Sigmoid colon (tissue), 7 donors: ENCODE data around the gene NTM. TPM values are rescaled to one million over a fixed set of nuclear protein-coding genes. Genes with fewer than 3 reads are reported as not detected.

Experiments used
- DNase-seq: peaks from one replicate; pipeline ENCODE4 v3.0.0-alpha.2; 2019
- H3K27ac ChIP-seq, 4 donors: fragments of 200-600 bp; sonication (generic); one replicate each; pipeline ENCODE4 v1.5.1; 2016 to 2019; ENCODE audit warnings: mild to moderate bottlenecking in 1 of 4
- H3K27me3 ChIP-seq, 3 donors: fragments of 200-600 bp; sonication (generic); one replicate each; pipeline ENCODE4 v1.5.1; 2019; ENCODE audit warnings: mild to moderate bottlenecking in 1 of 3
- H3K36me3 ChIP-seq, 4 donors: fragments of 200-600 bp; sonication (generic); one replicate each; pipeline ENCODE4 v1.5.1; 2016 to 2019
- H3K4me1 ChIP-seq, 4 donors: fragments of 200-600 bp; sonication (generic); one replicate each; pipeline ENCODE4 v1.5.1; 2017 to 2019
- H3K4me3 ChIP-seq, 4 donors: fragments of 200-600 bp; sonication (generic); one replicate each; pipeline ENCODE4 v1.5.1; 2017 to 2019; ENCODE audit warnings: mild to moderate bottlenecking in 2 of 4, moderate library complexity in 1 of 4
- H3K9me3 ChIP-seq, 4 donors: fragments of 200-600 bp in 3 of 4; sonication (generic) in 3 of 4; one replicate each; pipeline versions ENCODE4 v1.5.1 to v1.6.1; 2013 to 2019
- EP300 ChIP-seq, 4 donors: sonication (generic); formaldehyde crosslinking; IDR thresholded peaks; one replicate each; pipeline ENCODE4 v1.6.1; 2017; ENCODE audit warnings: antibody characterized with exemption in 4 of 4
- POLR2A ChIP-seq, 2 donors: fragments of 450-650 bp; IDR thresholded peaks; one replicate each; pipeline ENCODE4 v1.6.1; 2016; ENCODE audit warnings: antibody characterized with exemption in 2 of 2, mild to moderate bottlenecking in 2 of 2, moderate library complexity in 2 of 2
- POLR2AphosphoS5 ChIP-seq, 4 donors: sonication (generic); formaldehyde crosslinking; IDR thresholded peaks; one replicate each; pipeline ENCODE4 v1.6.1; 2017; ENCODE audit warnings: antibody characterized with exemption in 4 of 4
- WGBS, 2 donors: extraction: QIAGEN DNeasy Blood & Tissue Kit; methylation state at CpG; one replicate each; pipeline ENCODE4 v1.1.7; 2013; 5-methylcytosine and 5-hydroxymethylcytosine counted together
- intact Hi-C: fragments of 100-400 bp; cut with DNase I; formaldehyde crosslinking; loops from one replicate; pipeline ENCODE4 v1.15.1; 2023
- polyA plus RNA-seq, 3 donors: library from polyadenylated mRNA; stranded (reverse); fragments of 200-250 nt; gene quantifications; one replicate each; pipeline ENCODE4 v1.2.3, GENCODE V29; 2013
- total RNA-seq, 4 donors: library from RNA; depleted of rRNA; stranded (reverse); fragments of >200 nt; gene quantifications; one replicate each; pipeline ENCODE4 v1.1.0, GENCODE V29; 2016
- TF ChIP-seq, protein P1 (sequence below), 4 experiments: fragments of 450-650 bp in 3 of 4; fragments of 200-600 bp in 1 of 4; IDR thresholded peaks; one replicate each; pipeline ENCODE4 v1.5.1; 2016 to 2019; ENCODE audit warnings: antibody characterized with exemption in 4 of 4, mild to moderate bottlenecking in 3 of 4, moderate library complexity in 2 of 4
- donor health status: healthy with polysubstance abuse.
- donor health status: Bipolar disorder and iron deficiency.
- donor health status: healthy.

Gene NTM
- total and polyA plus RNA-seq, 7 donors: 0.96 to 18.3 (median 6.4) TPM; not detected in 1

DNA sequence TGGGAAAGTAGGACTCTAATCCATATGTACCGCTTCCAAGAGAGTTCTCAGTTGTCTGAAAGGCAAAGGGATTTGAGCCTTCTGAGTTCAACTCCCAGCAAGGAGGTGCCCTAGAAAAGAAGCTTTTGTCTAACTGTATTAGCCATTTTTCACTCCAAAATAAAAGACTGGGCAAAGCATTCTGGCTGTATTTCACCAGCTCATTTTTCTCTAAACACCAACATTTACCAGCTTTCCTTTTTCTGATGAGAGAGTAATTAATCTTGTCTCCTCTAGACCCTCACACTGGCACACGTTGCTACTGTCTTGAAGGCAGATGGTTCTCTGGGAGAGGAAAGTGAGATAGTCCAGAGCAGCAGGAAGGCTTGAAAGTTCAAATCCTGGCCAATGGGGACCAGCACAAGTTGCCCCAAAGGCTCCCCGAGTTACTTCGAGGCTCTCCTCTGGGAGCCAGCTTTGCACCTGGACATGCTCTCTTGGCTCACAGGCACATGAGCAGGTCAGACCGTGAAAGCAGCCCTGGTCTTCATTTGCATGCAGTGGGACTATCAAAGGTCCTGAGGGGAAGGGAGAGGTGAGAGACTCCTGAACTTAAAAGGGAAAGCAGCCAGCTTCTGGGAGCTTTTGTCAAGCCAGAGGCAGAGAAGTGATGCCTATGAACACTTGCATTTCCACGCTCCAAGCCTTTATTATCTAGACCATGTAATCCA is 100.0 kb downstream of the NTM start:
- 57 to 60% methylated on average over 6 of the region's 6 CpGs for whole genome bisulfite sequencing, 2 donors

DNA sequence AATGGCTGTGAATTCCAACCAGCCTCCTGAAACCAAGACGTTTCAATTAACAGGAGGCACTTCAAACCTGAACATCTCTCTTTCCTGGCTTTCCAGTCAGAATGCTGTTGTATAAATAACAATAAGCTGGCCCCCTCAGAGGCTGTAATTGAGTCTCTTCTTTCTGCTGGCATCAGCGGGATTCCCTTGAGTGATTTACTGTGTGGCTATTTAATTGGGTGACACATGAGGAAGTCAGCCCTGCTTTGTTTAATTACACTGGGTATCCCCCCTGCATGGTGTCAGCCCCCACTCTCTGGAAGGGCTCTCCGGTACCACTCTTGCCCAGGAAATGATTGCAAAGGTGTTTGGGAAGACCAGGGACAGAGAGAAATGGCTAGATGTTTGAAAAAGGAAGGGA is 101.6 kb downstream of the NTM start:
- TF ChIP-seq EP300 (IDR thresholded peaks at IDR 0.05) (no peak), POLR2AphosphoS5 (IDR thresholded peaks at IDR 0.05) (no peak), POLR2A (IDR thresholded peaks at IDR 0.05) (no peak)
- TF ChIP-seq, protein P1, sequence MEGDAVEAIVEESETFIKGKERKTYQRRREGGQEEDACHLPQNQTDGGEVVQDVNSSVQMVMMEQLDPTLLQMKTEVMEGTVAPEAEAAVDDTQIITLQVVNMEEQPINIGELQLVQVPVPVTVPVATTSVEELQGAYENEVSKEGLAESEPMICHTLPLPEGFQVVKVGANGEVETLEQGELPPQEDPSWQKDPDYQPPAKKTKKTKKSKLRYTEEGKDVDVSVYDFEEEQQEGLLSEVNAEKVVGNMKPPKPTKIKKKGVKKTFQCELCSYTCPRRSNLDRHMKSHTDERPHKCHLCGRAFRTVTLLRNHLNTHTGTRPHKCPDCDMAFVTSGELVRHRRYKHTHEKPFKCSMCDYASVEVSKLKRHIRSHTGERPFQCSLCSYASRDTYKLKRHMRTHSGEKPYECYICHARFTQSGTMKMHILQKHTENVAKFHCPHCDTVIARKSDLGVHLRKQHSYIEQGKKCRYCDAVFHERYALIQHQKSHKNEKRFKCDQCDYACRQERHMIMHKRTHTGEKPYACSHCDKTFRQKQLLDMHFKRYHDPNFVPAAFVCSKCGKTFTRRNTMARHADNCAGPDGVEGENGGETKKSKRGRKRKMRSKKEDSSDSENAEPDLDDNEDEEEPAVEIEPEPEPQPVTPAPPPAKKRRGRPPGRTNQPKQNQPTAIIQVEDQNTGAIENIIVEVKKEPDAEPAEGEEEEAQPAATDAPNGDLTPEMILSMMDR (IDR thresholded peaks at IDR 0.05): no peak
- Histone ChIP-seq H3K9me3 (no peaks in the 10 kb centered on the region), H3K4me3 (no peak overlapping the region), H3K27ac (no peak overlapping the region), H3K27me3 (no peaks in the 10 kb centered on the region), H3K36me3 (no peaks in the 10 kb centered on the region), H3K4me1 (no peaks in the 10 kb centered on the region)
- intact Hi-C loops: no loop called here
- WGBS, 2 donors: 9 to 13% methylated on average over 3 of the region's 3 CpGs
- no peak for DNase-seq

More for the DNA sequence above, 100.0 kb downstream of the NTM start:
- Histone ChIP-seq H3K36me3 (no peaks in the 10 kb centered on the region), H3K4me3 (no peak overlapping the region), H3K9me3 (no peaks in the 10 kb centered on the region), H3K27me3 (no peaks in the 10 kb centered on the region), H3K27ac (no peak overlapping the region), H3K4me1 (no peaks in the 10 kb centered on the region)
- intact Hi-C loops: no loop called here
- DNase-seq: no peak
- TF ChIP-seq, protein P1 (IDR thresholded peaks at IDR 0.05): no peak
- TF ChIP-seq EP300 (IDR thresholded peaks at IDR 0.05): no peak
- TF ChIP-seq POLR2A (IDR thresholded peaks at IDR 0.05): no peak
- no peak for TF ChIP-seq POLR2AphosphoS5 (IDR thresholded peaks at IDR 0.05)

DNA sequence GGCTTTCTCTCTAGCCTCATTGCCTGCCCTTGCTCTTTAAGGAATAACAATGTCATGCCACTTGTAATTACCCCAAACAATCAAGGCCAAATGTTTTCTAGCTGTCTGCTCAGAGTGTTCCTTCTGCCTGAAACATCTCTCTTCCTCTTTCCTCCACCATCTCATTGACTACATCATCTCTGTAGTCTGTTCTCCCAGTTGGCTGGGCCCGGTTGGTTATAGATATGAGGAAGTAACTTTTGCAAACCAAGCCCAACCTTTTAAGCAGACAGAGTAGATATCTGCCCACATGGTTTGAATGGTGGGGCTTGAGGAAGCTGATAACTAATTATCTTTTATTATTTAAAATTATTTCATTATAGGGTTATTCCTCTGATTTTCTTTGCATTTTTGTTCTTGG is 104.5 kb downstream of the NTM start:
- TF ChIP-seq EP300 (IDR thresholded peaks at IDR 0.05): no peak
- no peak for TF ChIP-seq POLR2A (IDR thresholded peaks at IDR 0.05)
- TF ChIP-seq, protein P1 (IDR thresholded peaks at IDR 0.05): no peak
- TF ChIP-seq POLR2AphosphoS5 (IDR thresholded peaks at IDR 0.05): no peak
- H3K36me3 ChIP-seq: no peaks in the 10 kb centered on the region
- WGBS, 2 donors: 19 to 27% methylated on average over 1 of the region's 1 CpG

DNA sequence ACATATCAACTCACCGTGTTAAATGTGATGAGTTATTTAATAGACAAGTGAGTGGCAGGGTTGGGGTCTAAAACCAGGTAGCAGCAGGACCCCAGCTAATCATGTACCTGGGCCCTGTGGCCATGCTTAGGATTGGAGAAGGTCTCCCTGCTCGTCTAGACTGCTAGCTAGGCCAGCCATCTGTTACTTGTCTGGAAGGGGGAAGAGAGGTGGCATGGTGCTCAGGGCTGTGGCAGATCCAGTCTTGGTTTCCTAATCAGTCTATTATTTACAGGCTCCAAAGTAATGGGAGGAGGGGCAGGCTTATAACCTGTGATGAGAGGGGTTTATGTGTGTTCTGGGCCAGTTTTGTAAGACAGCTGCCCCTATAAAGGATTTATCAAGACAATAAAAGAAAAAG is 105.9 kb downstream of the NTM start:
- 52 to 69% methylated on average over 2 of the region's 2 CpGs for WGBS, 2 donors
- Histone ChIP-seq H3K36me3 (no peaks in the 10 kb centered on the region), H3K9me3 (no peaks in the 10 kb centered on the region), H3K4me3 (no peak overlapping the region), H3K4me1 (peaks cover 0 to 9% (median 0%) of the 10 kb centered on the region in 4 donors), H3K27ac (no peak overlapping the region), H3K27me3 (no peaks in the 10 kb centered on the region)
- intact Hi-C loops: no loop called here
- no peak for TF ChIP-seq POLR2AphosphoS5 (IDR thresholded peaks at IDR 0.05)
- no peak for TF ChIP-seq EP300 (IDR thresholded peaks at IDR 0.05)
- TF ChIP-seq, protein P1 (IDR thresholded peaks at IDR 0.05): no peak
- TF ChIP-seq POLR2A (IDR thresholded peaks at IDR 0.05): no peak
- DNase-seq: no peak

More for the DNA sequence above, 104.5 kb downstream of the NTM start:
- no peak overlapping the region for H3K27ac ChIP-seq
- H3K4me1 ChIP-seq: no peaks in the 10 kb centered on the region
- H3K9me3 ChIP-seq: no peaks in the 10 kb centered on the region
- no peak for DNase-seq
- intact Hi-C loops: no loop called here
- no peak overlapping the region for H3K4me3 ChIP-seq
- H3K27me3 ChIP-seq: no peaks in the 10 kb centered on the region
